NT2/D1 (cell line): ENCODE results near the gene RHOBTB1.
"Not testable (repeated sequence)": the region's sequence is repeated elsewhere in the genome, so short reads cannot be mapped to it uniquely, and the experiment has no call there.

Source experiments
- DNase-seq: peaks from one replicate; pipeline ENCODE4 v3.0.0-alpha.2; 2011; ENCODE audit warnings: low read depth, low spot score
- H3K27me3 ChIP-seq: 2 replicates; pipeline ENCODE4 v1.6.0; 2011; ENCODE audit warnings: mild to moderate bottlenecking; ENCODE audit not compliant: insufficient read length, insufficient read depth
- H3K36me3 ChIP-seq: 2 replicates; pipeline ENCODE4 v1.6.1; 2011; ENCODE audit warnings: mild to moderate bottlenecking, low read length, mixed read lengths; ENCODE audit not compliant: insufficient read depth, insufficient read length
- H3K4me1 ChIP-seq: 2 replicates; pipeline ENCODE4 v1.5.1; 2011; ENCODE audit not compliant: insufficient read depth, insufficient read length
- H3K4me3 ChIP-seq: 2 replicates; pipeline ENCODE4 v1.5.1; 2011; ENCODE audit warnings: low read depth; ENCODE audit not compliant: insufficient read length
- H3K9ac ChIP-seq: 2 replicates; pipeline ENCODE4 v1.6.0; 2011; ENCODE audit warnings: low read depth; ENCODE audit not compliant: insufficient read length
- H3K9me3 ChIP-seq: 2 replicates; pipeline ENCODE4 v1.5.1; 2011; ENCODE audit warnings: mild to moderate bottlenecking, low read length; ENCODE audit not compliant: insufficient read depth
- SUZ12 ChIP-seq: IDR thresholded peaks from 2 replicates; pipeline ENCODE4 v1.6.1; 2011; ENCODE audit not compliant: insufficient read length, insufficient read depth; ENCODE audit errors: extremely low read depth
- YY1 ChIP-seq: IDR thresholded peaks from 2 replicates; pipeline ENCODE4 v1.6.1; 2011; ENCODE audit not compliant: insufficient read length, insufficient read depth
- ZNF274 ChIP-seq: IDR thresholded peaks from 2 replicates; pipeline ENCODE4 v1.6.1; 2011; ENCODE audit warnings: mild to moderate bottlenecking, low read depth, low read length

The RHOBTB1 gene

DNA sequence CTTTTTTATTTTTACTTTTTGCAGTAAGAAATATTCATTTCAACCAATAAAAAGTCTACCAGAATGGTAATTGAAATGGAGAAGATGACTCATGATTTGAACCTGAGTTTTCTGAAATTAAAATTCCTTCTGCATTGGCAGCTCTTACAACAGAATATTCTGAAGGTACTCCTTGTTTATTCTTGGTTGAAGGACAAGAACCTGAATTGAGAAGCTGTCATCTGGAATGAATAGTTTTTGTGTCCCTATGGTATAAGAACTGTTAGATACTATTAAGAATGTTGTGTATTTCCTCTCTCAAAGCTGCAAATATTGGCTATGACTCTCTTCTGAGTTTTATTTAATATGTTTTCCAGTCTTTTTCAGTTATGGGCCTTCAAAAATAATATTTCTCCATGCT, 109.6 kb downstream of the RHOBTB1 start:
- no peaks in the 10 kb centered on the region for H3K36me3 ChIP-seq
- no peaks in the 10 kb centered on the region for H3K27me3 ChIP-seq
- no peaks in the 10 kb centered on the region for H3K4me1 ChIP-seq
- H3K9ac ChIP-seq, result no peak overlapping the region
- no peak overlapping the region for H3K4me3 ChIP-seq
- TF ChIP-seq ZNF274 (no peak), YY1 (no peak), SUZ12 (no peak)
- H3K9me3 ChIP-seq, result no peaks in the 10 kb centered on the region
- DNase-seq, result no peak

DNA sequence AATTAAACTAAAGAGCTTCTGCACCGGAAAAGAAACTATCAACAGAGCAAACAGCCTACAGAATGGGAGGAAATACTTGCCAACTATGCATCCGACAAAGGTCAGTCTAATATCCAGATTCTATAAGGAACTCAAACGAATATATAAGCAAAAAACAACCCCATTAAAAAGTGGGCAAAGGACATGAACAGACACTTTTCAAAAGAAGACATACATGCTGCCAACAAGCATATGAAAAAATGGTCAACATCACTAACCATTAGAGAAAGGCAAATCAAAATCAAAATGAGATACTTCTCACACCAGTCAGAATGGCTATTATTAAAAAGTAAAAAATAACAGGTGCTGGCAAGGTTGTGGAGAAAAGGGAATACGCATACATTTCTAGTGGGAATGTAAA, 111.8 kb downstream of the RHOBTB1 start:
- not testable (repeated sequence) for DNase-seq, H3K4me3 ChIP-seq, H3K4me1 ChIP-seq, H3K9ac ChIP-seq, H3K27me3 ChIP-seq, H3K36me3 ChIP-seq, H3K9me3 ChIP-seq

DNA sequence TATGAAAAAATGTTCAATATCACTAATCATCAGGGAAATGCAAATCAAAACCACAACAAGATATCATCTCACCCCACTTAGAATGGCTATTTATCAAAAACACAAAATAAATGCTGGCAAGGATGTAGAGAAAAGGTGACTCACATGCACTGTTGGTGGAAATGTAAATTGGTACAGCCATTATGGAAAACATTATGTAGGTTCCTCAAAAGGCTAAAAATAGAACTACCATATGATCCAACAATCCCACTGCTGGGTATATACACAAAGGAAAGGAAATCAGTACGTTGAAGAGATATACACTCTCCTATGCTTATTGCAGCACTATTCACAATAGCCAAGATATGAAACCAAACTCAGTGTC, 115.5 kb downstream of the RHOBTB1 start:
- Histone ChIP-seq H3K4me3 (no peak overlapping the region), H3K36me3 (no peaks in the 10 kb centered on the region), H3K9ac (no peak overlapping the region), H3K9me3 (no peaks in the 10 kb centered on the region), H3K27me3 (no peaks in the 10 kb centered on the region), H3K4me1 (no peaks in the 10 kb centered on the region)
- DNase-seq, result no peak
- TF ChIP-seq SUZ12 (no peak), ZNF274 (no peak), YY1 (no peak)

DNA sequence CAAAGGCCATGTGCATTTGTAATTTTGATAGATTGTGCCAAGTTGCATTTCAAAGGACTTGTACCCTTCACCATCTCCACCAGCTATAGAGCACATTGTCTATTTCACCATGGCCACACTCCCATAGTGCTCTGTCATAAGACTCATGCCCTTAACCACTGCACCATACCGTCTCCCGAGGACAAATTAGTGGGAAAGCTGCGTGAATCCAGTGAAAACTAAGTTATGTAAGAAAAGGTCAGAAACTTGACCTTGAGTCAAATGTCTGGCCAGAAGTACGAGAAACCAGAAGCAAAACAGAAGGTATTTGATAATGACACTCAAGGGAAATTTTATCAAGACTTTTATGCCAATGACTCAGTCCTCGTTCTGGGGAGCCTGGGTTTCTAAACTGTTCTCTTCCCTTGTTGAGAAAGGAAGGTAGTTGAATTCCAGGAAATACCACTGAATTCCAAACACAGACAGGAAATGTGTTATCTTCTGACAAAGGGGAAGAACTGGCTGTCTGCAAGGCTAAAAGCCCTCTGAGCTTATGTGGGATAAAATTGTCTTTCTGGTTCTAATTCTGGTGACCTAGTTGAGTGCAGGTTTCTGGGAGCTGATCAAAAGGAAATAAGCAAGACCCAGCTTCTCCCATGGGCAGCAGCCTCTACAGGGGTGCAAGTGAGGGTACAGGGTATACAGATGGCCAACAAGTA, 116.0 kb downstream of the RHOBTB1 start:
- no peaks in the 10 kb centered on the region for H3K36me3 ChIP-seq
- H3K27me3 ChIP-seq, result no peaks in the 10 kb centered on the region
- no peak for DNase-seq
- no peaks in the 10 kb centered on the region for H3K9me3 ChIP-seq
- H3K4me3 ChIP-seq, result no peak overlapping the region
- H3K4me1 ChIP-seq, result no peaks in the 10 kb centered on the region
- H3K9ac ChIP-seq, result no peak overlapping the region
- no peak for TF ChIP-seq SUZ12

DNA sequence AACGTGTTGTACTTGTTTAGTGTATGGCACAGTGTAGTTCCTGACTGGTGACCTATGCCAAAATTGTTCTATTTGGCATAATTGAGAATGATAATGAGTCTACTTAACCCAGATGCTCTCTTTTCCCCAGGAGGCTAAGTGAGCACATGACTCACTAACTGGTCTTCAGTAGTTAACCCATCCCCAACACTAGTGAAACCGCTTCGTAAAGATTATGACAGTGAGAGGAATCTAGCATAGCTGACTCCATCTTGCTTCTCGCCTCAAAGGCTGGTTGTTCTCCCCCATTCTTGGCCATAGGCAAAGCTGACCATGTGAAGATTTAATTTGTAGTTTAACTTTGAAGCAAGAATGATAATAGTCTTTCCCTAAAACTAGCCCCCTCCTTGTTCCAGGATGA, 118.5 kb downstream of the RHOBTB1 start:
- Histone ChIP-seq H3K36me3 (no peaks in the 10 kb centered on the region), H3K9ac (no peak overlapping the region), H3K9me3 (no peaks in the 10 kb centered on the region), H3K27me3 (no peaks in the 10 kb centered on the region), H3K4me1 (no peaks in the 10 kb centered on the region), H3K4me3 (no peak overlapping the region)
- DNase-seq, result no peak
- TF ChIP-seq SUZ12 (no peak), YY1 (no peak), ZNF274 (no peak)

DNA sequence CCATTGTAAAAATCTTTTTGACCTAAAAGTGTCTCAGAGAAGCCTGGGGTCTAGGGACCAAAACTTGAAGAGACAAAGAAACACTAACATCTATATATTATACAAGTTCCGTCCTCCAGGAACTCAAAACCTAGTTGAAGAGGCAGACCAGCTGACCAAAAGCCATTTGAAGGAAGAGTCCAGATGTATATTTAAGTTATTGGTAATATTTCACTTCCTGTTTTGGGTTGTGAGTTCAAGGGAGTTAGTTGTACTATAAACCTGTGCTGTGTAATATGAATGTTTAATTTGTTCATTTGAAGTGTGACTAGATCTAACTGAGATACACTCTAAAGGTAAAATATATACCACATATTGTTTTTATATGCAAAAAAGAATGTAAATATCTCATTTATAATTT, 120.7 kb downstream of the RHOBTB1 start:
- DNase-seq, result no peak
- H3K27me3 ChIP-seq, result no peaks in the 10 kb centered on the region
- TF ChIP-seq ZNF274 (no peak), SUZ12 (no peak), YY1 (no peak)

DNA sequence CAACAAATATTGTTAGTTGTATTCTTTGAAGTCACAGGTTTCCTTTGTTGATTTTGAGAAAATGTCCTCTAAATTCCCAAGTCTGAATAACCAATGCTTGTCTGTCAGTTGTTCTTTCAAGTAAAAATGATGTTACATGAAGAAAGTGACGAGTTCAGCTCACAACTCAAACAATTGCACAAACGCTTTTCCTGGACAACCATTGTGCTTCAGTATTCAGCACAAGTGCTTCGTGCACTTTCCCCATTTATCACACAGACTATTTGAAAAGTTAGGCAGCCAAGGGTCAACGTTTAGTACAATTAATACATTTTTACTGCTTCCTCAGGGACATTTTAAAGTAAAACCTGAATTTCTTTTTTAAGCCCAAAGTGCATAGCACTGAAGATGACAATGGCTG, 121.2 kb downstream of the RHOBTB1 start:
- Histone ChIP-seq H3K9ac (no peak overlapping the region), H3K9me3 (no peaks in the 10 kb centered on the region)

More for the DNA sequence above, 120.7 kb downstream of the RHOBTB1 start:
- Histone ChIP-seq H3K4me1 (no peaks in the 10 kb centered on the region), H3K36me3 (no peaks in the 10 kb centered on the region), H3K9ac (no peak overlapping the region), H3K9me3 (no peaks in the 10 kb centered on the region), H3K4me3 (no peak overlapping the region)

DNA sequence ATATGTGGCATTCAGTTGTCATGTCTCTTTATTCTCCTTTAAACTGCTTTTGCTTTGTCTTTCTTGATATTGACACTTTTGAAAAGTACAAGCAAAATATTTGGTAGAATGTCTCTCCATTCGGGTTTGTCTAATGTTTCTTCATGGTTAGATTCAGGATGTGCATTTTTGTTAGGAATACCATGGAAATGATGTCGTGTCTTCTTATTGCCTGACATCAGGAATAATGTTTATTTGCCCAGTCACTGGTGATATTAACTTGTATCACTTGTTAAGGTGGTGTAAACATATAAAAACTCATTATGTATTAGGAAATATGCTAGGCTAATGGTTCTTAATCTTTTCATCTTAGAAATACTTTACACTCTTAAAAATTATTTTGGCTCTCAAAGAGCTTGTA, 122.3 kb downstream of the RHOBTB1 start:
- DNase-seq, result no peak
- Histone ChIP-seq H3K36me3 (no peaks in the 10 kb centered on the region), H3K9me3 (no peaks in the 10 kb centered on the region), H3K27me3 (no peaks in the 10 kb centered on the region), H3K4me3 (no peak overlapping the region), H3K4me1 (no peaks in the 10 kb centered on the region), H3K9ac (no peak overlapping the region)
- TF ChIP-seq ZNF274 (no peak), SUZ12 (no peak), YY1 (no peak)

More for the DNA sequence above, 121.2 kb downstream of the RHOBTB1 start:
- H3K27me3 ChIP-seq, result no peaks in the 10 kb centered on the region
- TF ChIP-seq YY1 (no peak), SUZ12 (no peak), ZNF274 (no peak)
- H3K36me3 ChIP-seq, result no peaks in the 10 kb centered on the region
- H3K4me1 ChIP-seq, result no peaks in the 10 kb centered on the region
- no peak for DNase-seq
- H3K4me3 ChIP-seq, result no peak overlapping the region
